Adrenal gland (tissue), 12 donors: Measurements from ENCODE around the gene SEC24C. TPM values are rescaled to one million over a fixed set of nuclear protein-coding genes. Genes with fewer than 3 reads are reported as not detected.

ENCODE experiments used
- DNase-seq, 7 donors: peaks; one replicate each; pipeline ENCODE4 v3.0.0-alpha.2; 2019 to 2020
- H3K27ac ChIP-seq, 5 donors: fragments of 200-600 bp; sonication (generic) in 4 of 5; 1 replicate in 3 of 5; 2 replicates in 2 of 5; pipeline versions ENCODE4 v1.5.1 to v1.8.0; 2016 to 2020; ENCODE audit warnings: mild to moderate bottlenecking in 1 of 5
- H3K27me3 ChIP-seq: fragments of 200-600 bp; 2 replicates; pipeline ENCODE4 v1.8.0; 2021
- H3K36me3 ChIP-seq, 2 donors: fragments of 200-600 bp; replicated peaks in 1 of 2; 1 replicate in 1 of 2; 2 replicates in 1 of 2; pipeline versions ENCODE4 v1.5.1 to v1.8.0; 2018 to 2022
- H3K4me1 ChIP-seq, 2 donors: fragments of 200-600 bp; replicated peaks in 1 of 2; 1 replicate in 1 of 2; 2 replicates in 1 of 2; pipeline versions ENCODE4 v1.5.1 to v1.8.0; 2018 to 2021
- H3K4me3 ChIP-seq, 4 donors: fragments of 200-600 bp; sonication (generic) in 3 of 4; one replicate each; pipeline ENCODE4 v1.5.1; 2016 to 2018
- H3K9me3 ChIP-seq, 3 donors: fragments of 200-600 bp; sonication (generic) in 1 of 3; replicated peaks in 1 of 3; 1 replicate in 2 of 3; 2 replicates in 1 of 3; pipeline versions ENCODE4 v1.5.1 to v1.8.0; 2016 to 2021
- CTCF ChIP-seq, 6 experiments: fragments of 450-650 bp in 4 of 6; fragments of 200-600 bp in 2 of 6; sonication (generic) in 1 of 6; IDR thresholded peaks; 1 replicate in 5 of 6; 2 replicates in 1 of 6; pipeline versions ENCODE4 v1.5.1 to v1.8.0; 2016 to 2021; ENCODE audit warnings: antibody characterized with exemption in 6 of 6, mild to moderate bottlenecking in 2 of 6, moderate library complexity in 1 of 6
- POLR2A ChIP-seq, 2 donors: fragments of 450-650 bp; IDR thresholded peaks; one replicate each; pipeline ENCODE4 v1.6.1; 2017; ENCODE audit warnings: antibody characterized with exemption in 2 of 2, mild to moderate bottlenecking in 2 of 2, moderate library complexity in 1 of 2
- WGBS, 4 donors: extraction: QIAGEN DNeasy Blood & Tissue Kit in 2 of 4; methylation state at CpG; one replicate each; pipeline versions ENCODE4 v1.1.5 to v1.1.7; 2013 to 2017; 5-methylcytosine and 5-hydroxymethylcytosine counted together
- intact Hi-C, 2 donors: fragments of 100-400 bp; cut with DNase I; formaldehyde crosslinking; loops; one replicate each; pipeline versions ENCODE4 v1.14.1 to v1.15.0; 2022 to 2023
- polyA plus RNA-seq, 3 donors: library from polyadenylated mRNA; stranded (reverse); fragments of 200-250 nt in 2 of 3; fragments of 350-450 nt in 1 of 3; fragmentation: Illumina TruSeq in 1 of 3; extraction: RNeasy Lipid Tissue Mini Kit (QIAGEN cat#74804) in 1 of 3; gene quantifications; one replicate each; pipeline ENCODE4 v1.2.3, GENCODE V29; 2013 to 2014
- total RNA-seq, 9 donors: library from RNA; depleted of rRNA in 4 of 9; stranded (reverse); fragments of >200 nt in 4 of 9; fragments of 120-200 nt in 1 of 9; fragmentation: NEBNext Ultra II Directional in 1 of 9; extraction: Animal tissue kit (Norgen Biotek cat#: 25700) in 1 of 9; gene quantifications; one replicate each; pipeline versions ENCODE4 v1.1.0 to v1.2.4, GENCODE V29; 2013 to 2023
- donor health status: healthy with polysubstance abuse.
- donor health status: Bipolar disorder and iron deficiency.
- donor health status: DM: yes; HTN: yes; CAD: no.
- donor health status: DM: no; HTN: no; CAD: no.
- donor health status: DM: no; HTN: no; CAD: no.
- donor health status: DM: yes; HTN: yes; CAD: no.

SEC24C gene
- total and polyA plus RNA-seq, 12 donors = 38.4 to 133 (median 81.2) TPM

DNA sequence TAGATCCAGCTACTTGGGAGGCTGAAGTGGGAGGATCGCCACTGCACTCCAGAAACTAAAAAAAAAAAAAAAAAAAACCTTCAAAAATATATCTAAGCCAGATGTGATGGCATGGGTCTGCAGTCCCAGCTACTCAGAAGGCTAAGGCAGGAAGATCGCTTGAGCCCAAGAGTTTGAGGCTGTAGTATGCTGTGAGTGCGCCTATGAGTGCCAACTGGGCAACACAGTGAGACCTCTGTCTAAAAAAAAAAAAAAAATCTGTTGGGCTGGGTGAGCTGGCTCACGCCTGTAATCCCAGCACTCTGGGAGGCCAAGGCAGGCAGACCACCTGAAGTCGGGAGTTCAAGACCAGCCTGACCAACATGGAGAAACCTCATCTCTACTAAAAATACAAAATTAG is 34.8 kb downstream of the SEC24C start:
- intact Hi-C loops = no loop called here
- peaks cover 0 to 36% of the 10 kb centered on the region in 2 donors for H3K36me3 ChIP-seq
- no peak overlapping the region for H3K4me3 ChIP-seq

DNA sequence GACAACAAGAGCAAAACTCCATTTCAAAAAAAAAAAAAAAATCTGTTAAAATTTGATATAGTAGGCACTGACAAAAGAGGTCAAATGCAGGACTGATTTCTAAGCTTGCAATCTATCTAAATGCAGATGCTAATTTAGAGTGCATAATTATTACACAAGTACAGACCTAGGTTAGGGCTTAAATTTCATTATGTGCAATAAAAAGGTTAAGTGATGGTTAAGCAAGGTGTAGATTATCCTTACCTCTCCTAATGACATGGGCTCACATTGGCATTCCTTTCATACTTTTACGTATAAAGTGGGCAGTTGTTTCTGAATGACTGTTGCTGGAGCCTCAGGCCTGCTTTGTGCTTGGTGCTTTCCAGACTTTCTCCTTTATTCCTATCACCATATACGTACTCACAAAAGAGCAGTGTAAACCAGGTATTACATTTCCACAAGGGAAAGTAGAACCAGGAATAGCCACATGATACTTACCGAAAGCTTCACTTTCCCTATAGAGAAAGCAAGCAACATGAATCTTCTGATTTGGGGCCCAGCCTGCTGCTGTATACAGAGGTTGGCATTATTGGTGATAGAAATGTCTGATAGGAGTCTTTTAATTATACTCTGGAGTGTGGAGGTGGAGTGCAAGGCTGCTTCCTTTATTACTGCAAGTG is 35.5 kb downstream of the SEC24C start:
- TF ChIP-seq CTCF (IDR thresholded peaks at IDR 0.05) = no peak
- TF ChIP-seq POLR2A (IDR thresholded peaks at IDR 0.05) = no peak
- Histone ChIP-seq H3K36me3 (peaks cover 0 to 36% of the 10 kb centered on the region in 2 donors), H3K27ac (no peak overlapping the region), H3K27me3 (no peaks in the 10 kb centered on the region), H3K4me3 (no peak overlapping the region), H3K9me3 (no peaks in the 10 kb centered on the region), H3K4me1 (peaks cover 7 to 38% of the 10 kb centered on the region in 2 donors)
- 87 to 93% (median 90%) methylated on average over 3 of the region's 3 CpGs for WGBS, 4 donors
- intact Hi-C loops = no loop called here
- no peak for DNase-seq

More for the DNA sequence above, 34.8 kb downstream of the SEC24C start:
- H3K9me3 ChIP-seq = no peaks in the 10 kb centered on the region
- H3K27me3 ChIP-seq = no peaks in the 10 kb centered on the region
- H3K27ac ChIP-seq = no peak overlapping the region
- H3K4me1 ChIP-seq = peaks cover 9 to 42% of the 10 kb centered on the region in 2 donors
- TF ChIP-seq POLR2A (IDR thresholded peaks at IDR 0.05) (no peak), CTCF (IDR thresholded peaks at IDR 0.05) (no peak)
- no peak for DNase-seq
- WGBS, 4 donors = 91 to 99% (median 93%) methylated on average over 5 of the region's 5 CpGs

GRCh38 chr10:73780301-73780700 is 36.1 kb downstream of the SEC24C start:
- peaks cover 7 to 35% of the 10 kb centered on the region in 2 donors for H3K4me1 ChIP-seq
- no peak for DNase-seq
- no peaks in the 10 kb centered on the region for H3K27me3 ChIP-seq
- no peak overlapping the region for H3K4me3 ChIP-seq
- intact Hi-C loops = no loop called here
- whole genome bisulfite sequencing, 4 donors = 69 to 81% (median 78%) methylated on average over 5 of the region's 5 CpGs
- H3K27ac ChIP-seq = no peak overlapping the region
- no peaks in the 10 kb centered on the region for H3K9me3 ChIP-seq
- TF ChIP-seq POLR2A (IDR thresholded peaks at IDR 0.05) (no peak), CTCF (IDR thresholded peaks at IDR 0.05) (no peak)
- peaks cover 0 to 33% of the 10 kb centered on the region in 2 donors for H3K36me3 ChIP-seq

GRCh38 chr10:73780966-73781365 is 36.8 kb downstream of the SEC24C start:
- intact Hi-C loops = no loop called here
- no peaks in the 10 kb centered on the region for H3K27me3 ChIP-seq
- H3K9me3 ChIP-seq = no peaks in the 10 kb centered on the region
- peak overlapping the region in 2 of 4 donors; percentile 68 to 90 for H3K4me3 ChIP-seq
- H3K4me1 ChIP-seq = peaks cover 7 to 30% of the 10 kb centered on the region in 2 donors
- 23 to 36% (median 27%) methylated on average over 10 to 11 of the region's 11 CpGs for WGBS, 4 donors
- TF ChIP-seq POLR2A (IDR thresholded peaks at IDR 0.05) = no peak
- TF ChIP-seq CTCF (IDR thresholded peaks at IDR 0.05) = no peak
- H3K36me3 ChIP-seq = peaks cover 0 to 28% of the 10 kb centered on the region in 2 donors
- no peak overlapping the region for H3K27ac ChIP-seq
- no peak for DNase-seq
